Endodermal cell (in vitro differentiated cells): Measurements from ENCODE around the gene DACH2. TPM values are rescaled to one million over a fixed set of nuclear protein-coding genes. Genes with fewer than 3 reads are reported as not detected.

Experiments
- DNase-seq: peaks from one replicate; pipeline ENCODE4 v3.0.0-alpha.2; 2017
- H3K27ac ChIP-seq: 2 replicates; pipeline ENCODE4 v1.5.1; 2013; ENCODE audit warnings: mild to moderate bottlenecking, low read depth, low read length, moderate library complexity
- H3K27me3 ChIP-seq: 2 replicates; pipeline ENCODE4 v1.6.1; 2013; ENCODE audit warnings: mild to moderate bottlenecking, low read length, moderate library complexity; ENCODE audit not compliant: insufficient read depth, control insufficient read depth, poor library complexity, severe bottlenecking
- H3K36me3 ChIP-seq: 2 replicates; pipeline ENCODE4 v1.7.0; 2013; ENCODE audit warnings: mild to moderate bottlenecking, low read length, moderate library complexity; ENCODE audit not compliant: control insufficient read depth, insufficient read depth
- H3K4me1 ChIP-seq: one replicate; pipeline ENCODE4 v1.7.0; 2013; ENCODE audit warnings: low read length; ENCODE audit not compliant: control insufficient read depth, insufficient read depth
- H3K4me3 ChIP-seq: 2 replicates; pipeline ENCODE4 v1.5.1; 2013; ENCODE audit warnings: mild to moderate bottlenecking, low read length, moderate library complexity
- H3K9ac ChIP-seq: 2 replicates; pipeline ENCODE4 v1.6.1; 2013; ENCODE audit warnings: mild to moderate bottlenecking, low read length, moderate library complexity; ENCODE audit not compliant: poor library complexity, severe bottlenecking; ENCODE audit errors: extremely low read depth
- H3K9me3 ChIP-seq: 2 replicates; pipeline ENCODE4 v1.6.1; 2013; ENCODE audit warnings: mild to moderate bottlenecking, low read length, moderate library complexity; ENCODE audit not compliant: control insufficient read depth
- H3K27ac Mint-ChIP-seq: 2 replicates; pipeline ENCODE4 v1.8.0; 2020; ENCODE audit warnings: mixed read lengths
- H3K27me3 Mint-ChIP-seq: 2 replicates; pipeline ENCODE4 v1.8.0; 2021; ENCODE audit warnings: mild to moderate bottlenecking, mixed read lengths; ENCODE audit not compliant: insufficient read depth
- H3K36me3 Mint-ChIP-seq: 2 replicates; pipeline ENCODE4 v1.8.0; 2020; ENCODE audit warnings: low read depth, mixed read lengths
- H3K4me1 Mint-ChIP-seq: 2 replicates; pipeline ENCODE4 v1.8.0; 2020; ENCODE audit warnings: mixed read lengths
- H3K4me3 Mint-ChIP-seq: 2 replicates; pipeline ENCODE4 v1.8.0; 2020; ENCODE audit warnings: mild to moderate bottlenecking, moderate library complexity, mixed read lengths
- H3K9me3 Mint-ChIP-seq: 2 replicates; pipeline ENCODE4 v1.8.0; 2020; ENCODE audit warnings: mild to moderate bottlenecking, mixed read lengths
- CTCF ChIP-seq: fragments of 200-600 bp; sonication (generic); conservative IDR thresholded peaks from 2 replicates; pipeline ENCODE4 v1.5.0; 2021; ENCODE audit warnings: antibody characterized with exemption, mild to moderate bottlenecking
- WGBS, 2 experiments: methylation state at CpG; one replicate each; pipeline versions ENCODE4 v1.1.5 to v1.1.7; 2013; ENCODE audit warnings: missing lambda C conversion rate in 2 of 2, mixed read lengths in 1 of 2; ENCODE audit not compliant: insufficient coverage in 1 of 2, insufficient read length in 1 of 2; 5-methylcytosine and 5-hydroxymethylcytosine counted together
- total RNA-seq, 2 donors: library from RNA; stranded (reverse); fragmentation: NEBNext Ultra II Directional in 1 of 2; extraction: Animal tissue kit (Norgen Biotek cat#: 25700) in 1 of 2; gene quantifications; 2 replicates in 1 of 2; 3 replicates in 1 of 2; pipeline ENCODE4 v1.2.1, GENCODE V29; 2021

DACH2 gene
- total RNA-seq, 2 donors from 2014 or later = 2.2 to 2.3 TPM

- H3K27ac Mint-ChIP-seq = no peak overlapping the region
- H3K9me3 Mint-ChIP-seq = peaks cover 31% of the 10 kb centered on the region
- Histone ChIP-seq H3K9ac (no peak overlapping the region), H3K27me3 (no peaks in the 10 kb centered on the region), H3K9me3 (peaks cover 15% of the 10 kb centered on the region), H3K4me1 (no peaks in the 10 kb centered on the region), H3K36me3 (no peaks in the 10 kb centered on the region), H3K4me3 (no peak overlapping the region), H3K27ac (no peak overlapping the region)
- H3K27me3 Mint-ChIP-seq = peaks cover 1% of the 10 kb centered on the region
- WGBS, 2 experiments = no CpG with 5 or more reads among the region's 1 CpG
- H3K4me3 Mint-ChIP-seq = no peak overlapping the region
- no peak for DNase-seq
- peaks cover 45% of the 10 kb centered on the region for H3K4me1 Mint-ChIP-seq
- H3K36me3 Mint-ChIP-seq = peaks cover 13% of the 10 kb centered on the region
- TF ChIP-seq CTCF = no peak
These were observed 43.7 kb upstream of the DACH2 start for GRCh38 chrX:86104526-86104925.

- H3K4me1 ChIP-seq = no peaks in the 10 kb centered on the region
- Mint-ChIP-seq H3K27ac (peak overlapping the region; percentile 41), H3K4me3 (no peak overlapping the region), H3K27me3 (no peaks in the 10 kb centered on the region), H3K4me1 (peaks cover 4% of the 10 kb centered on the region), H3K9me3 (peaks cover 40% of the 10 kb centered on the region), H3K36me3 (peaks cover 6% of the 10 kb centered on the region)
- no peak overlapping the region for H3K4me3 ChIP-seq
- WGBS, 2 experiments = no CpG with 5 or more reads among the region's 1 CpG
- peak; percentile 75 for DNase-seq
- H3K9me3 ChIP-seq = no peaks in the 10 kb centered on the region
- no peak overlapping the region for H3K27ac ChIP-seq
- peak; percentile 77 for TF ChIP-seq CTCF
- no peak overlapping the region for H3K9ac ChIP-seq
- no peaks in the 10 kb centered on the region for H3K27me3 ChIP-seq
- no peaks in the 10 kb centered on the region for H3K36me3 ChIP-seq
These were observed 26.3 kb upstream of the DACH2 start for GRCh38 chrX:86121916-86122315.

- Histone ChIP-seq H3K4me3 (no peak overlapping the region), H3K27ac (no peak overlapping the region), H3K9me3 (no peaks in the 10 kb centered on the region), H3K27me3 (no peaks in the 10 kb centered on the region), H3K36me3 (no peaks in the 10 kb centered on the region), H3K4me1 (no peaks in the 10 kb centered on the region), H3K9ac (no peak overlapping the region)
- TF ChIP-seq CTCF = peak; percentile 76
- Mint-ChIP-seq H3K27me3 (no peaks in the 10 kb centered on the region), H3K36me3 (no peaks in the 10 kb centered on the region), H3K4me3 (no peak overlapping the region), H3K4me1 (no peaks in the 10 kb centered on the region), H3K9me3 (no peaks in the 10 kb centered on the region), H3K27ac (no peak overlapping the region)
- 21 to 60% methylated on average over 1 to 3 of the region's 3 CpGs for WGBS, 2 experiments
- no peak for DNase-seq
These were observed 14.5 kb upstream of the DACH2 start for GRCh38 chrX:86133761-86134160.
